KOPT-K1 (cell line): ENCODE measurements around the gene PRKX.
"Not testable (repeated sequence)": the region's sequence is repeated elsewhere in the genome, so short reads cannot be mapped to it uniquely, and the experiment has no call there.

ENCODE experiments used
- H3K27ac ChIP-seq: fragments of 200-600 bp; sonication (generic); 2 replicates; pipeline ENCODE4 v1.5.1; 2016; ENCODE audit warnings: antibody characterized with exemption, mild to moderate bottlenecking, low read depth, low read length; ENCODE audit not compliant: poor library complexity, severe bottlenecking
- H3K36me3 ChIP-seq: fragments of 200-600 bp; sonication (generic); 2 replicates; pipeline ENCODE4 v1.5.1; 2017; ENCODE audit warnings: antibody characterized with exemption, mild to moderate bottlenecking, low read length, moderate library complexity; ENCODE audit not compliant: insufficient read depth
- H3K9me3 ChIP-seq: fragments of 200-600 bp; sonication (generic); 2 replicates; pipeline ENCODE4 v1.5.1; 2017; ENCODE audit warnings: antibody characterized with exemption, low read length, mild to moderate bottlenecking; ENCODE audit not compliant: insufficient read depth, poor library complexity, severe bottlenecking

Gene PRKX

GRCh38 chrX:3639858-3640631, 73.4 kb downstream of the PRKX start:
- H3K27ac ChIP-seq, H3K9me3 ChIP-seq: not testable (repeated sequence)
- peaks cover 21% of the 10 kb centered on the region for H3K36me3 ChIP-seq

- no peak overlapping the region for H3K27ac ChIP-seq
- peaks cover 13% of the 10 kb centered on the region for H3K36me3 ChIP-seq
- peaks cover 9% of the 10 kb centered on the region for H3K9me3 ChIP-seq
These were observed 74.2 kb downstream of the PRKX start for GRCh38 chrX:3639236-3639635.

DNA sequence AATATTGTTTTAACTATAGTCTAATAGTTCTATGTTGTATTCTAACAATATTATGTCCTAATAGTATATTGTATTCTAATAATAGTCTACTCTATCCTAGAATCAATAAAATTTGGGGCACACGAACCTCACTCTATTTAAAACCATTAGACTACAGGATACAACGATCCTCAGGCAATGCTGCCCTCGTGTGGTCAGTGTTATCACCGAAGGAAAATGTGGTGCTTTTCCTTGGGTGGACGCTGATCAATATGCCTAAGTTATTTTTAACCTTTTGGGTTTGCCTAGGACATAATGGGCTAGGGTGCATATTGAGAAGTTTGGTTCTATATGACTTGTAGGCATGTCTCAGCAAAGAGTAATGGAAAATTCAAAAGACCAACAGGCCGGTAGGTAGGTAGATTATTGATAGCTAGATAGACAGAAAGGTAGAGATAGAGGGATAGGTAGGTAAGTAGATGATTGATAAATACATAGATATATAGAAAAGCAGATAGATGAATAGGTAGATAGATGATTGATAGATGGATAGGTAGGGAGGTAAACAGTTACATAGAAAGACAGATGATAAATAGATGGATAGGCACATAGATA, 75.1 kb downstream of the PRKX start:
- Histone ChIP-seq H3K27ac (no peak overlapping the region), H3K9me3 (peaks cover under 1% of the 10 kb centered on the region)

GRCh38 chrX:3636803-3637202, 76.6 kb downstream of the PRKX start:
- H3K27ac ChIP-seq, result no peak overlapping the region
- H3K36me3 ChIP-seq, result no peaks in the 10 kb centered on the region; the same call in 1 of the 2 replicates
- no peaks in the 10 kb centered on the region for H3K9me3 ChIP-seq

More for the DNA sequence above, 75.1 kb downstream of the PRKX start:
- peaks cover 5% of the 10 kb centered on the region; the same call in 1 of the 2 replicates for H3K36me3 ChIP-seq

DNA sequence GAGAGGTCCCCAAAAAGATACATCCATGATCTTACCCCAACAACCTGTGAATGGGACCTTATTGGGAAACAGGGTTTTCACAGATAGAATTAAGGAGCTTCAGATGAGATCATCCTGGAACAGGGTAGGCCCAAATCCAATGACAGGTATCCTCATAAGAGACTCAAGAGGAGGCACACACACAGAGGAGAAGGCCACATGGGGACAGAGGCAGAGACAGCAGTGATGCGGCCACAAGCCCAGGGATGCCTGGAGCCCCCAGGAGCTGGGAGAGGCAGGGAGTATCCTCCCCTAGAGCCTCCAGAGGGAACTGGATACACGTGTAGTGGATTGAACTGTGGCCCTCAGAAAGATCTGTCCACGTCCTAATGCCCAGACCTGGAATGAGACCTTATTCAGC, 82.3 kb downstream of the PRKX start:
- no peaks in the 10 kb centered on the region for H3K9me3 ChIP-seq
- H3K36me3 ChIP-seq, result peaks cover 12% of the 10 kb centered on the region; the same call in 1 of the 2 replicates
- H3K27ac ChIP-seq, result no peak overlapping the region

- no peaks in the 10 kb centered on the region for H3K9me3 ChIP-seq
- H3K27ac ChIP-seq, result no peak overlapping the region
- H3K36me3 ChIP-seq, result peaks cover 12% of the 10 kb centered on the region; the same call in 1 of the 2 replicates
These were observed 85.9 kb downstream of the PRKX start for GRCh38 chrX:3627594-3627993.

GRCh38 chrX:3621414-3621813, 92.0 kb downstream of the PRKX start:
- Histone ChIP-seq H3K36me3 (peaks cover 18% of the 10 kb centered on the region), H3K9me3 (no peaks in the 10 kb centered on the region)

DNA sequence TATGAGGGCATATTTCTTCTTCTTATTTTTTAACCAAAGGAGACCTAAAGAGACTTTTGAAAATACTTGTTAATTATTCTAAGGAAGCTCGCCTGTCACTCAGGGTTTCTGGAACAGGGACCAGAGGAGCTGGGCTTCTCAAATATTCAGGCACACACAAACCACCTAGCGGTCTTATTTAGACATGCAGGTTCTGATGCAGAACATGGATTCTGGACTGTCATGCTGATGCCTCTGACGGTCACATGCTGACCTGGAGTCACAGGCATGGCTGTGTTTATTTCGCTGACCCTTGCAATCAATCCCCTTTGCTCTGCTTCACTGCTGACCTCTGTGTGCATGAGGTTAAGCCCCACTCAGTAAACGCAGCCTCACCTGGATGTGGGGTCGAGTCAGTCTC, 101.7 kb downstream of the PRKX start:
- peaks cover 26% of the 10 kb centered on the region; the same call in 1 of the 2 replicates for H3K36me3 ChIP-seq
- H3K9me3 ChIP-seq, H3K27ac ChIP-seq: not testable (repeated sequence)

More at GRCh38 chrX:3621414-3621813, 92.0 kb downstream of the PRKX start:
- no peak overlapping the region for H3K27ac ChIP-seq

GRCh38 chrX:3609810-3610209, 103.6 kb downstream of the PRKX start:
- no peaks in the 10 kb centered on the region for H3K9me3 ChIP-seq
- no peak overlapping the region for H3K27ac ChIP-seq
- peaks cover 18% of the 10 kb centered on the region; the same call in 1 of the 2 replicates for H3K36me3 ChIP-seq

DNA sequence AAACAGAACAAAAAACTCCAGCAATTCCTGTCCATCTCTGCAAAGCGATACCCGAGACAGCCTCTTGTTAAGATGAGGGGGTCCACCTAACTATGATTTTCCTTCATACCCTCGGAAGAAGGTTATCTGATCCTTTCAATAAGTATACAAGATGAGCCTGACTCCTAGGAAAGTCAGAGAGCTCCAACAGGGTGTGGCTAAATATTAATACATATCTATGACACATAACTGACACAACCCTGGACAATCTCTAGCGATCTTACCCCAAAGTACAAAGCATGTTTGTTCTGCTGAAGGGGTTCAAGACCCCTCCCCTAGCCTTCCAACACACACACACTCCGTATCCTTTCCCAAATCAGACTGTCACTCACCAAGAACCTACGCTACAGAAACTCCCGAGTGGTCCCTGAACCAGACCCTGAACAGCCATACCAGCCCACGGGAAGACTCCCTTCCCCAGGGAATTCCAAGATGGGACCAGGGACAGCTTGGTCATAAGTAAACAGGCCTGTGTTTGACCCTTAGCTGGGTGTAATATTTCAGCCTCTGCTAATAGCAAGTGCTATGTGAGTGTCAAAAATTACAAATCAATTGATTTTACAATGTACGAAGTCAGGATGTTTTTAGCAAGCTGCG, 110.3 kb downstream of the PRKX start:
- H3K36me3 ChIP-seq, result no peaks in the 10 kb centered on the region; the same call in 1 of the 2 replicates
- H3K27ac ChIP-seq, result no peak overlapping the region
- H3K9me3 ChIP-seq, result no peaks in the 10 kb centered on the region

DNA sequence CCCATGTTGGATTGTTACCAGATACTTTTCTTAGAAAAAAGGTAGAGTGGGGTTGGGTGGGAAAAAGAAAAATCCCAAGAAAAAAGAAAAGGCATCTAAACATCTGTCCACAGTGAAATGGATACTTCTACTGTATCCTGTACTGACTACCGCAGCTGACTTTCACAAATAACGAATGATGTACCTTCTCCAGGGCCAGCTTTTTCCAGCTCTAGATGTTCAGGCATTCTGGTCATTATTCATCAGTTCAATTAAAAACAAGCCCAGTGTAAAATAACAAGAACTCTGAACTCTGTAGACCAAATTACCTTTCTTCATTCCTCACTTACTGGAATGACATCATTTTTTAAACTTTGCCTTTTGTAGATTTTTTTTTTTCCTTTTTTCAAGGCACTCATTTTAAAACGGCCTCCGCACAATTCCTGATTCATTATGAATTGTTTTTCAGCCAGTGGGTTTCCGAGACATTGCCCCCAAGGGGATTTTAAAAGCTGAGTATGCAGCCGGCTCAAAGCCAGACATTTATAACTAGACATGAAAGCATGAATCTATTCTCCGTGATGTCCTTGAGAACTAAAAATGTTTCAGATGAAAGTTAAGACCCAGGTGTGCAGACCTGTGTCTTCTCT, 113.5 kb downstream of the PRKX start:
- H3K36me3 ChIP-seq, result no peaks in the 10 kb centered on the region
- no peak overlapping the region for H3K27ac ChIP-seq
- H3K9me3 ChIP-seq, result no peaks in the 10 kb centered on the region

GRCh38 chrX:3598709-3599108, 114.7 kb downstream of the PRKX start:
- no peaks in the 10 kb centered on the region for H3K9me3 ChIP-seq
- H3K36me3 ChIP-seq, result no peaks in the 10 kb centered on the region
- no peak overlapping the region for H3K27ac ChIP-seq

GRCh38 chrX:3598046-3598605, 115.3 kb downstream of the PRKX start:
- H3K9me3 ChIP-seq, result no peaks in the 10 kb centered on the region
- H3K36me3 ChIP-seq, result no peaks in the 10 kb centered on the region
- H3K27ac ChIP-seq, result no peak overlapping the region

GRCh38 chrX:3592184-3592583, 121.3 kb downstream of the PRKX start:
- H3K36me3 ChIP-seq, result no peaks in the 10 kb centered on the region
- no peak overlapping the region for H3K27ac ChIP-seq
- no peaks in the 10 kb centered on the region for H3K9me3 ChIP-seq

DNA sequence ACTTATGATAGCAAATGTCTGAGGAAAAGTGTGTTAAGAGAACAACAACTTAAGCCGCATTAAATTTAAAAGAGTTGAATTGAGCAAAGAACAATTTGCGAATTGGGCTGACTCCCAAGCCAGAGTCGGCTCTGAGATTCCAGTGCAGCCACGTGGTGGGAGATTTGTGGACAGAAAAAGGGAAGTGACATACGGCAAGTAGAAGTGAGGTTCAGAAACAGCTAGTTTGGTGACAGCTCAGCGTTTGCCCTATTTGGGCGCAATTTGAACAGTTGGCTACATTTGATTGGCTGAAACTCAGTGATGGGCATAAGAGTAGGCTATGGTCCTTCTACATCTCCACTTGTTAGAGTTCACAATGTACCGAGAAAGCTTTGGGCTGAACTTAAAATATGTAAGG, 124.0 kb downstream of the PRKX start:
- no peaks in the 10 kb centered on the region for H3K9me3 ChIP-seq
- H3K27ac ChIP-seq, result no peak overlapping the region

More for the DNA sequence above, 124.0 kb downstream of the PRKX start:
- no peaks in the 10 kb centered on the region for H3K36me3 ChIP-seq
